Occipital lobe (tissue), 2 donors: ENCODE measurements around the gene DGKQ. TPM values are rescaled to one million over a fixed set of nuclear protein-coding genes. Genes with fewer than 3 reads are reported as not detected.
"Not testable (repeated sequence)": the region's sequence is repeated elsewhere in the genome, so short reads cannot be mapped to it uniquely, and the experiment has no call there.

Experiments
- DNase-seq: peaks from one replicate; lab custom pipeline; 2025; lab: John Stamatoyannopoulos, UW
- total RNA-seq: library from RNA; depleted of rRNA; stranded (reverse); fragments of >200 nt; gene quantifications from one replicate; pipeline ENCODE4 v1.2.3, GENCODE V29; 2014

Gene DGKQ
- total RNA-seq, 1 donor from 2014 or later, result 6.7 TPM

DNA sequence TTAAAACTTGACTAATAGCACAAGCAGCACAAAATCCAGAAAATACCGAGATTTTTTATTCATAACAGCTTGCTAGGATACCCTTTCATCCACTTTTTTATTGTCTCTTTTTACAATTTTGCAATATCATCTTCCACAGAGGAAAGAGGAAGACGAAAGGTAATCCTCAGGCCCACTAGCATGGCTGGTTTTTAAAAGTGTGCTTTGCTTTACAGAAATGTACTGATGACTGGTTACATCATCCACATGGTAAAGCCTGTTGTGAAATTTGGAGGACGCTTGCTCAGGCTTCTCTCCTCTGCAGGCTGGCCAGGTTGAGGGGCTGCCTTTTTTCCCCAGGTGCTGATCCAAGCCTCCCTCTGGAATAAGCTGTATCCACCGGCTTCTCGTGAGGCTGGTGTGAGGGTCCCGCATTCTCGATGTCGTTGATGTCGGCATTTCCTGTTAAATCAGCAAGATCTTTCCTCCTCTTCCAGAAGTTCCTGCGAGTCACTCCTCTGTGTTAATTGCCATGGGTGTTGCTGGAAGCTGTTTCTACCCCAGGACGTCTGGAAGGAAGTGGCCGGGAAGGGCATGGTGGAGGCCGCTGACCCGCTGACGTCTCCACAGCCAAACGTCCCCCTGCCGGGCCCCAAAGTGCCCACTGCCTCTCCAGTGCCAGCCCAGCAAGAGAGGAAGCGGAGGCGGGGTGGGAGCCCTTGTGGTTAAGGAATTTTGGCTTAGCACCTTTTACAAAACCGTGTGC, 5.8 kb upstream of the DGKQ start:
- DNase-seq, result no peak

DNA sequence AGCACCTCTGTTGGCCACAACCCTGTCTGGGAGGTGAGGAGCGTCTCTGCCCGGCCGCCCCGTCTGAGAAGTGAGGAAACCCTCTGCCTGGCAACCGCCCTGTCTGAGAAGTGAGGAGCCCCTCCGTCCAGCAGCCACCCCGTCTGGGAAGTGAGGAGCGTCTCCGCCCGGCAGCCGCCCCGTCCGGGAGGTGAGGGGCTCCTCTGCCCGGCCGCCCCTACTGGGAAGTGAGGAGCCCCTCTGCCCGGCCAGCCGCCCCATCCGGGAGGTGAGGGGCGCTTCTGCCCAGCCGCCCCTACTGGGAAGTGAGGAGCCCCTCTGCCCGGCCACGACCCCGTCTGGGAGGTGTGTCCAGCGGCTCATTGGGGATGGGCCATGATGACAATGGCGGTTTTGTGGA, 2.6 kb upstream of the DGKQ start:
- not testable (repeated sequence) for DNase-seq

DNA sequence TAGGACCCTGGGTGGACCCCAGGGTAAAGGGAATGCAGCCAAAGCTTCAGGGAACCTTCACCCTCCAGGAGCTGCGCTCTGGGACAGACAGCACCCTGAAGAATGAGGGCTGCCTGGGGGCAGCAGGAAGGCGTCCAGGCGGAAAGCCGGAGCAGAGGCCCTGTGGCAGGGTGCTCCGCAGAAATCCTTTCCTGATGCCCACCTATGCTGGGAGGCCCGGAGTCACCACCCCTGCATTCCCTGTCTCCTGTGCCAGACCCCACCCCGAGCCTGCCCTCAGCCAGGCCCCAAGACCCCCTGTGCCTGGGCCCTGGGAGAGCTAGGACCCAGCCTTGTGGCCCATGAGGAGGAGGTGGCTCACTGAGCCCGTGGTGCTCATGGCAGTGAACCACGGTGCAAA, 1.3 kb upstream of the DGKQ start:
- DNase-seq, result no peak

DNA sequence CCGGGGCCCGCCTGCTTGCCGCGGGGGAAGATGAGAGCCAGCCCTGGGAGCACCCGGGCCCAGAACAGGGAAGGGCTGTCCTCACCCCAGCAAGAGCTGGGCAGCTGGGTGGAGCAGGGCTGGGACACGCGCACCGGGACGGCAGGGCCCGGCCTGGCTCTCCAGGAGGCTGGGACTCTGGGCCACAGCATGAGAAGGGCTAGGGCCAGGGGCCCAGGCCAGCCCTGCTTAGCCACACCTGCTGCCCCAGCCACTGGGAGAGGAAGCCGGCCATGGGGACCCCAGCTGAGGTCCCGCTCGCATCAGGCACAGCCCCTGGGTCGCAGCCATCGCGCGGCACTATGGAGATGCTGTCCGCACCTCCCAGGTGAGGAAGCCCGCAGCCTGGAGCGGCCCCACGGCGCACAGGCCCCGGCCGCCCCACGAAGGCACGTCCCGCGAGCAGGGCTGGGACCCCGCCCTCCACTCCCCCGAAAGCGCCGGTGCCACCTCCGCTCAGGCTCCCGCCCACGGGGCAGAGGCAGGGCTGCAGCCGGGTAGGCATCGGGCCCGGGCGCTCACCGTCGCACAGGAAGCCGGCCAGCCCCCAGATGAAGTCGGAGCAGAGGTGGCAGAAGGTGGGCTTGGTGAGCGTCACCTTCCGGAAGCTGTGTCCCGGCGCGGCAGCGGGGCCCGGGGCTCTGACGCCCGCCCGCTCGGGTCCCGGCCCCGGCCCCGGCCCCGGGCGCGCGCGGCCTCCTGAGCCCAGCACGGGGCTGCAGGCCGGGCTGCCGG, 531 bp downstream of the DGKQ start:
- no peak for DNase-seq

DNA sequence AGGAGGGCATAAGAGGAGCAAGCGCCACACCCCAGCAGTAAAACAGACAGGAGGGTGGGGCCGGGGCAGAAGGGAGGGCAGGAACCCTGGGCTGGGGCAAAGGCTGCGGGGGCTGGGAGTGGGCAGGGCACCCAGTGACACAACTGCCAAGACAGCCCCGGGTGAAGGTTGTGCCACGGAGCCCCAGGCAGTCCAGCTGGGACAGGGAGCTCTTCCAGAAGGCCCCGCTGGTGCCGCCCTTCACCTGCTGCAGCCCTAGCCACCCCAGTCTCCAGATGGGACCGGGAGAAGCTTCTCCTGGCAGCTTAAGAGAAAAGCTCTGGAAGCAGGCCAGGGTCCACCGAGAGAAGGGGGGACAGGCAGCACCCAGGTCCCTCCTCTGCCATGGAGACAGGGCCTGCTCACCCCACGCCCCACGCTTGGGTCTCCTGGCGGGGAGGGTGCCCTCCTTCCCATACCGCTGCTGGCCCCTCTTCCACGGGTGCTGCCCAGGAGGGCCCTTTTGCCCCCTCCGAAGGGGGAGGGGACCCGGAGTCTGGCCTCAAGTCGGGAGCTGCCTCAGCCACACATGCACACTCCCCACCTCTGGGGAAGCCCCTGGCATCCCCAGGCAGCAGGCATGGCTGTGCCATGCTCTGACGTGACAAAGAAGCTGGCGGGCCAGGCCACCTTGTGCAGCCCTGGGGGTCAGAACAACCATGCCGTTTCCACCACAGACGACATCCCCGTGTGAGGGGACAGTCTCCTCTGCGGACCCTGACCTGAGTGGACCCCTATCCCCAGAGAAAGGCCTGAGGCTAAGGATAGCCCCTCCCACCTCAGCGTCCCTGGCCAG, 1.5 kb downstream of the DGKQ start:
- DNase-seq, result no peak

DNA sequence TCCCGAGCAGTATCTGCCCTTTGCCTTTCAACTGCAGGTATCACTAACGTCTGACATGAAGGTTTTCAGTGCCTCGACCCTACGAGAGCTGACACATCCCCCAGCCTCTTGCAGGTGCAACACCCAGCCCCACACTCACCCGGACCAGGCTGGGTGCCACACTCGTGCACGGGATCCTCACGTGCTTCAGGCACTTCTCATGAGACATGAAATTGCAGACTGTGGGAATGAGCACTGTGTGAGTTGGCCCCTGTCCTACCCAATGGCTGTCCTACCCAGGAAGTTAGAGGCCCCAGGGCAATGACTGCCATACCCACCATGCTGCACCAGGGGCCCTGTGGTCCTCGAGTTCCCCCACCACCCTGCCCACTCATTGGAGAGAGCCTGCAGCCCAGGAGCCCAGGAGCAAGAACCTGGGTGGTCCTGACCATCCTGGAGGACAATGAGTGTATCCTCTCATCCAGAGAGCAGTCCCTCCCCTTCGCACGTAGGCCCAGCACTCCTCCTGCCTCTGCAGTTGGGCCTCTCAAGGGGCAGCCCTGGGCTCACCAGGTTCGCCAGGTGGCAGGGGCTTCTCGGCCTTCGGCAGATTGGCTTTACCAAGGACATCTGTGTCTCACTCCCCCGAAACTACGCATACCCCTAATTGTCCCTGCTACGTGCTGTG, 2.4 kb downstream of the DGKQ start:
- no peak for DNase-seq

DNA sequence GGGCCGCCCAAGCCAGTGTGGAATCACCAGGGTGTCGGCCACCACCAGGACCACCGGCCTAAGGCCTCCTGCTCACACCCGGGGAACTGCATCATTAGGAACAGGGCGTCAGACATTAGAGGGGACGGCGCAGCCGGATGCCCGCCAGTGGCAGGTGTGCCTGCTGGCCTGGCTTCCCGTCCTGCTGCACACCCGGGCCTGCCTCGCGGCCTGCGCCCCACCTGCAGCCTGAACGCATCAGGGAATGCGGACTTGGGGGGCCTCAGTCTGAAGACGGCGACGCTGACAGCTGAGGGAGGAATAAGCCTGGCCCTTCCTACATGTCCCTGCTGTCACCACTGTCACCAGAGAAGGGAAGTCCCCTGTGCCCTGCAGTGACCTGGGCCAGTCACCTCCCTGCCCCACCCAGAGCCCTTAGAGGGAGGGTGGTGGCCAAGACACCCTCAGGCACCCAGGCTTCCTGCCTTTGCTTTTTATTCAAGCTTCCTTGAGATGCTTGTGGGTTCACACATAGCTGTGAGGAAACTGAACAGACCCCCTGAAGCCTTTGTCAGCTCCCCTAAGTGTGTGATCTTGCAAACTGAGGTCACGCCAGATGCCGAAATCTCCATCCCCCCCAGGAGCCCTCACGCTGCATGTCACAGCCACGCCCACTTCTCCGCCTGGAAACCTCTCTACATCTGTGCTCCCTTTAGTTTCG, 3.2 kb downstream of the DGKQ start:
- no peak for DNase-seq

DNA sequence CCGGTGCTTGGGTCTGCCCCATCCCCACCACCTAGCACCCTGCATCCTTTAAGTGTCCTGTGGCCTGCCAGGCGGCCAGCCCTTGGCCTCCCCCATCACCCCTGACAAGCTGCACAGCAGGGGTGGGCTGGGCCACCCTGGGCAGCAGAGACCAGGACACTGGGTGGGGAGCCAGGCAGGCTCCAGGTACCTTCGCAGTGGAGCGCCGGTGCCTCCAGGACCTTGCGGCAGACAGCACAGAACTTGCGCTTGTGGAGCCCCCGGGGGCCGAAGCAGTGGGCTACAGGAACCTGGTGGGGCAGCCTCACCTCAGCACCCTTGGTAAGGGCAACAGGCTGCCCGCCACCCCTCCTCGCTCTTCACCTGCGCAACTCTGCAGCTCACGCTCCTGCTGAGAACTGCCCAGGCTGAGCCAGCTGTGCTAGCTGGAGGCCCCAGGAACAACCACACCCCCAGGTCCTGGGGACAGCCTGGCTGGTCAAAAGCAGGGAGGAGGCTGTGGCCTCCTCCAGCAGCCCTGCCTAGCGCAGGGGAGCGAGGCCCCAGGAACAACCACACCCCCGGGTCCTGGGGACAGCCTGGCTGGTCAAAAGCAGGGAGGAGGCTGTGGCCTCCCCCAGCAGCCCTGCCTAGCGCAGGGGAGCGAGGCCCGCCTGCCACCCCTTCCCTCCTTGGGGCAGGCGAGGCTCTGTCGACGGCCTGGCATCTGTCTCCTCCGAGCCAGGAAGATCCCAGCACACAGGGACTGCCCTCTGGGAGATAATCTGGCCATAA, 4.6 kb downstream of the DGKQ start:
- DNase-seq, result no peak

DNA sequence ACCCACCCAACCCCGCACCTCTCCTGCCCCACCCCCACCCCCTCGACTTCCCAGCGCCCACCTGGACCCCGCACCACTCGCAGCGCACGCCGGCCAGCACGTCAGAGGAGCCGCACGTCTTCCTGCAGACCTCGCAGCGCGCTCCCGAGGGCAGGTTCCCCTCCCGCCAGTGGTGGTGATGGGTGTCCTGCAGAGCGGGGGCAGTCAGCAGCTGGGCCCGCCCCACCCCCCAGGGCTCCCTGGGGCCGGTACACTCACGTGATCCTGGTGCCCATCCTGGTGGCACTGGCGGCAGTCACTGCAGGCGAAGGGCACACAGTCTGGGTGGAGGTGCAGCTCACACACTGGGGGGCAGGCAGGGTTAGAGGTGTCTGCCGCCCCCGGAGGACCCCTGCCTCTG, 5.1 kb downstream of the DGKQ start:
- DNase-seq, result no peak

DNA sequence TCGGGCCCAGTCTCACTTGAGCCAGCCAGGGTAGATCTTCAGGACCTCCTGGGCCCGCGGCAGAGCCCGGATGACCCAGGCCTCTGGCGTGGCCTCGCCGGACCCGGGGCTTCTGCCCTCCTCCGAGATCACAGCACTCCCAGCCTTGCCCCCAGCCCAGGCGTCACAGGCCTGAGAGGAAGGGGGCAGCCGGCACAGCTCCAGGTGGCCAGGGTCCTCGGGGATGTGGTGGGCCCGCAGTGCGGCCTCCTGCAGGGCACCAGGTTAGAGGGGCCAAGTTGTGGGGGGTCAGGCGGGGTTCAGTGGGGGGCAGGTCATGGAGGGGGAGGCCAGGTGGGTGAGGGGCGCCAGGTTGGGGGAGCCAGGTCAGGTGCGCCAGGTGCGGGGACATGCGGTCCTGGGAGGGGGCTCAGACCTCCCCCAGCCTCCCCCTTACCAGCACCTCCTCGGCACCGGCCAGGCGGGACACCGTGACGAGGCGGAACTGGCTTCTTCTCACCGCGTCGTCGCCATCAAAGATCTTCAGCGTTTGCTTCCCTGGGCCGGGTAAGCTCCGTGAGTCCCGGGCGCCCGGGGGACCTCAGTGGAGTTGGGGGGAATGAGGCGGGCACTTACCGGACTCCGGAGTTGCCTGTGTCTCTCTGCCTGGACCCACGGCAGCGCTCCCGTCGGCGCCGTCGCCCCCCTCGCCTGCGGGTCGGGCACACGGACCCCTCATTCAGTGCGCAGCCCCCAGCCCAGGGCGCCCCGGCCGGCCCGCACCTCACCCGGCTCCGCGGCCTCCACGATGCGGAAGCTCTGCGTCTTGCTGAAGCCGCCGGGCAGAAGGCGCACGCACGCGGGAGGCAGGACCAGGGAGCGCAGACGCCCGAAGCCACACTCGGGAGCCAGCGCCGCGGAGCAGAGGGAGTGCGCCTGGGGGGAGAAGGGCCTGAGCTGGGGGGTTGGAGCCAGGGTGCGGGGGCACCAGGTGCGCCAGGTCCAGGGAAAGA, 6.0 kb downstream of the DGKQ start:
- DNase-seq, result no peak

DNA sequence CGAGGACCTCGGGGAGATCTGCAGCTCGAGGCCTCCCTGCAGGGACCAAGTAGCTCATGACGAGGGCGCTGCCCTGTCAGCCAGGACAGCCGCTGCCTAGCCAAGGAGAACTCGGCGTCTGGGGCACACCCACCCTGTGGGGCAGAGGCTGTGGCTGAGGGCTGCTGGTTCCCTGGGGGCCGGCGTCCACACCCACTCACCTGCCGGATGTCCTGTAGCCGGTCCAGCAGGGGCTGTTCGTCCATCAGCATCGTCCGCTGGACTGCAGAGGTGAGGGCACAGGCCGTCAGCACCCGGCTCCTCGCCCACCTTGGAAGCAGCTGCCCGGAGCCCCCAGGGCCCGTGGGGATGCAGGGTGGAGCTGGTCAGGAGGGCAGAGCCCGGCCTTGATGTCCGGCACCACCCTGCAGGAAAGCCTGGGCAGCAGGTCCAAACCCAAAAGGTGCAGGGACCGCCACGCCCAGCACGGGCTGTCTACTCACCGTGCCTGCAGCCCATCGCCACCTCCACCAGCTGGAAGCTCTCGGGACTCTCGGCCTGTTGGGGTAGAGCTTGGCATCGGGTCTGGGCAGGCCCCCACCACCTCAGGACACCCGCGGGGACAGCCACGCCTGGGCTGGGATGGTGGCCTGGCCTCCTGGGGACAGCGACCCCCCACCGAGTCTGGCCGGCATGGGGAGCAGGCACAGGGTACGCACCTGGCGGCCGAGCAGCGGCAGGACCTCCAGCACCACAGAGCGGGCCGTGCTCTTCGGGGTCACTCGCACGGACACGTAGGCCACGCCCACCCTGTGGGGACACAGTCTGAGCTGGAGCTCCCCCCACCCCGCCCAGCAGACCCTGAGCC, 6.9 kb downstream of the DGKQ start:
- DNase-seq, result no peak

DNA sequence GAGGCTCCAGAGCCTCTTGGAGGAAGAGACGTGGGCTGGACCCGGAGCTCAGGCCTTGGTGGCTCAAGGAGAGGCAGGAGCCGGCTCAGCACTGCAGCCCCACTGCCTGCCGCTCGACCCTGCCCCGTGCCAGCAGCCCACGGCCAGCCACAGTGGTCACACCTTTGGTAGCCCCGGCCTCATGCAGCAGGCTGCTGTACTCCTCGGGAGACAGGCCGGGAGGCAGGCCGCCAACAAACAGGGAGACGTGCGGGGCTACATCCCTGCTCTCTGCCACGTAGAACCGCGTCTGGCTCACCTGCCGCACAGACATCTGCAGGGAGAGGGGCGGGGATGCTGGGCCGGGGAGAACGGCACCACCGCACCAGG, 7.6 kb downstream of the DGKQ start:
- no peak for DNase-seq

DNA sequence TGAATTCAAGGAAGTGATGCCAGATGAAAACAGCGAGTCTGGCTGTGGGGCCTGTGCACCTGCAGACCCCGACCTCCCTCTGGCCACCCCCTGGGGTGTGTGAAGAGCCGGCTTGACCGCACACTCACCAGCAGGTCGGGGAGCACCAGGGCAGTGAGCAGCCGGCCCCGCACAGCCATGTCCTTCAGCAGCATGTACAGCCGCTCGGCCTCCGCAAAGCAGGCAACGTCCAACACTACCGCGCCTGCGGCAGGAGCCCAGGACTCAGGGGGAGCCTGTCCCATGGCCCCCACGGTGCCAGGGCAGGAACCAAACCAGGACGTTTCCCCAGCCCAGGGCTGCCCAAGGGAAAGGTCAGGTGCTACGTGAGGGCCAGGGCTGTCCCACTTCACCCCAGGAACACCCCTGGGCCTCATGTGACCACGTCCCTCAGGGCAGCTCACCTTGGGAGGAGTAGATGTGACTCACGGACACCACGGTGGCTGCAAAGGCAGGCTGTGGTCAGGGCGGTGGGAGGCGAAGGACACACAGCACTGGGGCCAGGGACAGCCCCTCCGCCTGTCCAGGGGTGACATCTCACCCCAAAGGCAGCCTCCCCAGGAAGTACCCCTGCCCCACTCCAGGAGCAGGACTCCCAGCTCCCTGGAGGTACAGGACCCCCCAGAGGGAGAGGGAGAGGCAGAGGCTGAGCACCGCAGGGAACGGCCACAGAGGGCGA, 8.2 kb downstream of the DGKQ start:
- DNase-seq, result no peak

DNA sequence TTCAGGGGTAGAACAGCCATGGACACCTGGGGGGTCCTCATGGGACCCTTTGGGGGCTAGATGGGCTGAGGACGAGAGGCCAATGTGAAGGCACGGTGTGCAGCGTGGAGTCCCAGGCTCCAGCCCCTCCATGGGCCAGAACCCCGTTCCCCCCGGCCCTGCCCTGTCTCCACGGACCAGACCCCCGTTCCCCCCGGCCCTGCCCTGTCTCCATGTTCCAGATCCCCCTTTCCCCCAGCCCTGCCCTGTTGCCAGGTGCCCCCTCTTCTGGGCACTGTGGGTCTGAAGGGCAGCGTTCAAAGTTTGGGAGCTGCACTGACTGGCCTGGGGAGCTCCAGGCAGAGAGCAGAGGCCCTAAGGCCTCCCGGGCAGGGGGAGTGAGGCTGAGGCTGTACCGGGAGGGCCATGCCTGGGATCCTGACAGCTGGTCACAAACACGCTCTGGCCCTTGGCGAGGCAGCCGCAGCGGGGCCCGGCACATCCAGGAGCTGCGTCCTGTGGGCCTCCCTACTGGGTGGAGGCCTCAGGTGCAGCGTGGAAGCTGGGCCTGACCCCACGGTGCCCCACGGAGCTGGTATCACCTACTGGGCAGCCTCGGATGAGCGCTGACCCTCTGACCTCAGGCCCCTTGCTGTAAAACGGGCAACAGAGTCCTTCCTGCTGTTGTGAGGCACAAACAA, 8.9 kb downstream of the DGKQ start:
- DNase-seq, result no peak

DNA sequence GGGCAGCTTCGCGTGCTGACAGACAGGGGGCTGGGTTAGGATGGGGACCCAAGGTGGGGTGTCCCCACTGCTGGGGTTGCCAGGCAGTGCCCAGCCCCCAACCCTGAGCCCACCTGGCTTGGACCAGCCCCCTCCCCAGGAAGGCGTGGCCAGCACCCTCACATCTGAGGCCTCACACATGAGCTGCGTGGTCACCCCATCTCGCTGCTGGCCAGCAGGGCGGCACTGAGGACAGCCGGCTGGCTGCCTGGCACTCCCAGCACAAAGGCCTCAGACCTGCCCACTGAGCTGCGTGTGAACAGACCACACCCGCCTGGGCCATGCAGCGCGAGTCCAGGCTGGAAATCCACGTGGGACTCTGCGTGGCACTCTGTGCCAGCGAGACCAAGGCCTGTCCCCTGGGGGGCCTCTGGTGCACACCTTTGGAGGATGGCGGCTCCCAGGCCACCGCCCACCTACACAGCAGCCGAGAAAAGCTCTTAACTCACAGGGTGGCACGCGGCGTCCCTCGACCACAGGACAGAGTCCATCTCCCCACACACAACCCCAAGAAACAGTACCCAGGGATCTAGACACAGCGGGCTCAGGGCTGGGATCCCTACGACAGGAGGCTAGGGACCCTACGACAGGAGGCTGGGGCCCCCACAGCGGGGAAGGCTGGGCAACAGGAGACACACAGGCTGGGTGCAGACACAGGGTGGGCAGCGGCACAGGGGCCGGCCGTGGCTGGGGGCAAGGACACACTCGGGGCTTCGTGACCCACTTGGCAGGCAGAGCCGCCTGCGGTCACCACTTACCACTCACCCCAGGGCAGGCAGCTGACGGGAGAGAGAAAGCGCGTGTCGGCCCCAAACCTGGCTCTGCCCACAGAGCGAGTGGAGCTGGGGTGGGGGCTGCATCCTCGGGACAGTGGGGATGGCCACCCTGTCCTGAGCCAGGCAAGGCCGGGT, 9.8 kb downstream of the DGKQ start:
- DNase-seq, result no peak
